OCI-M1 (cell line): ENCODE data around the gene INPP5K.
"Not testable (repeated sequence)": the region's sequence is repeated elsewhere in the genome, so short reads cannot be mapped to it uniquely, and the experiment has no call there.

Source experiments
- DNase-seq: peaks from one replicate; lab custom pipeline; 2025; lab: John Stamatoyannopoulos, UW

INPP5K gene

DNA sequence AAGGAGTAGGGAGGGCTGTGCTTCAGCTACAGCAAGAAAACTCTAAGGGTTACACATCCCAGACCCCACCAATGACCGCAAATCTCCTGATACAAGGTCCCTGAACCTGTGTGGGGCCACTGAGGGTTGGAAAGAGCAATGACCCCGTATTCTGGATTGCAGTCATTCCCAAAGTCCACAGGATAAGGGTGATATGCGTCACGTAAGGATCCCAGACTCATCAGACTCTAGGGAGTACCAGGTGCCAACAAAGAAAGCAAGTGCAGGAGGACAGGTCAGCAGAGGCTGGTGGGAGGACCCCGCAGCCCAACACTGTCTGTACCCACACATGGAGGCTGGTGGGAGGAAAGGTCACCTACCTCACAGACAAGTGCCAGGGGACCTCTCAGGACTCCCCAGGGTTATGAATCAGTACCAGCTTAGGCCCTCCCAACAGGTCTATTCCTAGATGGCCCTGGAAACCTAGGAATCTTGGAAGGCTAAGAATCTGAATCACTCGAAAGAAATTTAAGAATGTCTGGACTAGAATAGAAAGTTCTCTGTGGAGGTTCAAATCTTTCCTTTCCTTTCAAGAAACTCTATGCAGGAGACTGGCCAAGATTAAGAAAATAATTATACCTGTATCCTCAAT lies 30.0 kb upstream of the INPP5K start:
- DNase-seq, result no peak

GRCh38 chr17:1545618-1546017 lies 29.2 kb upstream of the INPP5K start:
- no peak for DNase-seq

DNA sequence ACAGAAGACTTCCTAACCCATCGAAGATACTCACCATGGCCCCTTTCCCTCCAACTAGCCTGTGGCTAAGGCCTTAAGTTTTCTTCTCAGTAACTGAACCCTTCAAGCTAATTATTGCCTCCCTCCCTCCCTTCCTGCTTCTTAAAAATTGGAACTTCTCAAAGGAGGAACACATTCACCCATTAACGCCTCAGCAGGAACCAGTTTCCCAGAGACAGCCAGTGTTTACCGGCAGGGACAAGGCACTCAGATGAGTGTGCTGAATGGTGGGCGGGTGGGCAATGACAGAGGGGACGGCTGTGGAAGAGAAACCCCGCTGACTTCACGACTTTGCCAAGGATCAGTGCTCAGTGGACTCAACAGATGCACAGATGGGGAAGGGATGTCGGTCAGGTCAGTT lies 25.9 kb upstream of the INPP5K start:
- no peak for DNase-seq

DNA sequence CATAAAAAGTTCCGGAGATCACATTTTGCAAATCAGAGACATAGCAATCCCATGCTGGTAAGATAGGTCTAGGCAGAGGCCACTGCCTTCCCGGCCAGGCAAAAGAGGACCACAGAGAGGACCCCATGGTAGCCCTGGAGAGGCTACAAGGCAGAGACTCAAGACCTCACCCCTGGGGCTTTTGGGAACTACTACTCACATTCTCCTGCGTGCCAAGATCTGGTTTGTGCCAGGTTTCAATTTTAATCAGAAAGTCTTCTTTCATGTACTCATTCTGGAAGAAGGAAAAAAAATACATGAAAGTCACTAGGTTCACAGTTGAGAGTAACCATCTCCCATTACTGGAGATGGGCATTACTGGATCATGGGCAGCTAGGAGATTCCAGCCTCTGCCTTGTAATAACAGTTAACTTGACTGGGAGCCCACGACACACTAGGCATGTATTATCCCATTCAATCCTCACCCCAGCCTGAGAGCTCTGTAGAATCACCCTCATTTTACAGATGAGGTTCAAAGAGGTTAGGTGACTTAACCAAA lies 25.0 kb upstream of the INPP5K start:
- no peak for DNase-seq

DNA sequence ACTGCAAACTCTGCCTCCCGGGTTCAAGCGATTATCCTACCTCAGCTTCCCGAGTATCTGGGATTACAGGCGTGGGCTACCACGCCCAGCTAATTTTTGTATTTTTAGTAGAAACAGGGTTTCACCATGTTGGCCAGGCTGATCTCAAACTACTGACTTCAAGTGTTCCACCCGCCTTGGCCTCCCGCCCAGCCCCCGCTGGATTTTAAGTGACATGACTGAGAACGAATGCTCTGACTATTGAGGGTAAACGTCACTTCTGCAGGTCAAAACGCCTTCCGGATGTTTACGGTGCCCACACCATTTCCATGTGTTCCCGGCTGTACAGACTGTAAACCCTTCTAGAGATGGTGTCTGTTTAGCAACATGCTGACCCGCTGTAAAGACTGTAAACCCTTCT lies 23.4 kb upstream of the INPP5K start:
- no peak for DNase-seq

DNA sequence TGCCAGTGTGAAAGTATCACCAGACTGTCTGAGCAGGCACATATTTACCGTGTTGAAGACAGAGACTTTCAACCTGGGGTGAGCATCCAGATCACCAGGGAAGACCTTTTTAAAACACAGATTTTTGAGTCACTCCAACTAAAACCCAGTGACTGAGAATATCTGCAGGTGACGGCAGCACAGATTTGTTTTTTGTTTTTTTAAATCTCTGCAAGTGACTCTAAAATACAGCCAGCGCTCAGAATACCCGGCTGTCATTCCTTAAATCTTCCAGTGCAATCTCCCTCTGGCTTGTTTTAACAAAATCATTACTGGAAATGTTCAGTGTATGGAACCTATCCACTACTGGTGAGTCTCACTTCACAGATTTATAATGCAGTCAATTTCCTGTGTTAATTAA lies 19.3 kb upstream of the INPP5K start:
- DNase-seq, result no peak

DNA sequence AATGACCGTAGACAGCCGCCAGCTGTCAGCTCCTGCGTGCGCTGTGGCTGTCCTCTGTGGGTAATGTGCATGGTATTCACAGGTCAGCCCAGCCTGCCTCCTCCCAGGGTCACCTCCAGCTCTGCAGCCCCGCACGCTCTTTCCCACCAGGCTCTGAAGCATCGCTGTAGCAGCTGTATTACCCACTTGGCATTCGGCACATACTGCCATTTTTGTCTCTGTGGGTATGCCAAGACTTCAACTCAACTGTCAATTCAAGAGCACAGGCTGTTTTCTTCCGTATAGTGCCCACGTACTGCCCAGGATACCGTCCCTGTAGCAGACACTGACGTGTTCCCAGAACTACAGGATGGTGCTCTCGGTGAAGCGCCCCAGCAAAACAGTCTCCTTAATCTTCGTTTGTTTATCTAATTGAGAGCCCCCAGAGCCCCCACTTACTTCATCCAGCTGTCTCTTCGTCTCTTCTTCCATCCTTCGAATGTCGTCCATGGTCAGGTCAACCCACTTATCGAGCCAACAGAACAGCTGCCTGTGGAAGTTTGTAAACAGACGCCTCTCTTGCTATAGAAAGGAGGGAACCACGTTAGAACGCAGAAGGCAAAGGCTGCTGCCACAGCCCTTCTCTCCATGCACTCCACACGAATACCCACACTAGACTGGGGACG lies 17.4 kb upstream of the INPP5K start:
- no peak for DNase-seq

DNA sequence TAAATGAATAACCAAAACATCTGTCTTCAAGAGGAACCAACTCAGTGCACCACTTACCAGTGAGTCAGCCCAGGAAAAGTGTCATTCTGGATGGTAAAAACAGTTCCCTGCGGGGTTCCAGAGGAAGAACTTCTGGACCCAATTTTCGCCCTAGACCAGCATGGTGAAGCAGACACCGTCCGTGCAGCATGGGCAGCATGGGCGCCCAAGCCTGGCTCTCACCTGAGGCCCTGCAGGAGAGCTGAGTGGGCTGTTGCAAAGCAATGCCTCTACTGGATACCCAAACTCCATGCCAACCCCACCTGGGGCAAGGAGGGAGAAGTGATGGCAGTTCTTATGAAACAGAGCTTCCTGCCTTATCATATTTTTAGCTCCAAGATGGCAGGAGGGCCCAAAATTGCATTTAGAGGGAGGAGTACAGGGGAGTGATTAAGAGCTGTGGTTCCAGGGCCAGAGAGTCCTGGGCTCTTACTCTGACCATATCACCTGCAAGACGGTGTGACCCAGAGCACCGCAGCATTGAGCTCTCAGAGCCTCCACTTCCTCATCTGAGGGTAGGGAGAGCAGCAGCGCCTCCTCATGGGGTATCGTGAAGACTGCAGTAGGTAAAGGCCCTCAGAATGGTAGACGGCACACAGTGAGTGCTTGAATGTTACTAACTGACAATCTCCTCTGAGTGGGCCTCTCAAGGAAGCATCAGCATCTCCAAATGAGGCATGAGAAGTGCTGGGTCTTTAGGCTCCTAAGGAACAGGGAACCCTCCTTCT lies 16.6 kb upstream of the INPP5K start:
- DNase-seq, result peak; percentile 69

DNA sequence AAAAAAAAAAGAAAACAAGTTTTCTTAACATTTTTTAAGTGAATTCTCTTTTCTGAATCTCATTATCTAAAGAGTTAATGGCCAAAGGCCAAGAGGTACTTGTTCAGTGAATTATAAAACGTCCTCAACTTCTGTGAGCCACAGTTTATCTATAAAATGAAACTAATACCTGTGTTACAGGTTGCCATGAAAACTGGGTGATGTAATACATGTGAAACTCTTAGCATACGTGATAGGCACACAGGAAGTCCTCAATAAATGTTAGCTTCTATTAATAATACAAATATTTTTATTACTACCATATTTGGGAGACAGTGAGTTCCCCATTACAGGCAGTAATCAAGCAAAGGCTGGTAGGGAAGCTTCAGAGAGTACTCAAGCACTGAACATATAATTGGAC lies 13.5 kb upstream of the INPP5K start:
- peak; percentile 2 for DNase-seq

DNA sequence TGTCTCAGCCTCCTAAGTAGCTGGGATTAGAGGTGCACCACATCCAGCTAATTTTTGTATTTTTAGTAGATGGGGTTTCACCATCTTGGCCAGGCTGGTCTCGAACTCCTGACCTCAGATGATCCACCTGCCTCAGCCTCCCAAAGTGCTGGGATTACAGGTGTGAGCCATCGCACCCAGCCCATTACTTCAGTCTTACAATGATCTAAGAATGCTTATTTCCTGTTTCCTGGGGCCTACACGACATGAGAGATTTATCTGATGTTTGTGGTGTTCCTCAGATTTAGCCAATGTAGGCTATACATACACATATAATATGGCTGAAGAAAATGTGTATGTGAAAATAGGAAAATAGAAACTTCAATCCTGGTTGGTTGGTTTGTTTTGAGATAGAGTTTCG lies 10.5 kb upstream of the INPP5K start:
- peak; percentile 29 for DNase-seq

DNA sequence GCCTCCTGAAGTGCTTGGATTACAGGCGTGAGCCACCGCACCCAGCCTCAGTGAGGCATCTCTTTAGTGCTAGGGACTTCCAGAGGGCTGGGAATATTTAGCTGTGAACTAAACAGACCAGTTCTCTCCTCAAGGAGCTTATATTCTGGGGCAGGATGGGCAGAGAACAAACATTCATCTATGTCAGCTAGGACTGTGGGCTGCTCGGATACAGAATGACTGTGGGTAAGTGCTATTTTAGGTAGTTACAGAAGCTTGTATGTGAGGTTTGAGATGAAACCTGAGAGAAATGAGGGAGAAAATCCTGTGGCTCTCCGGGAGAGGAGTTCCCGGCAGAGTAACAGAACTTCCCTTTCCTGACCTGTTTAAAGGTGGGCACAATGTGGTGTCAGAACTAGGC lies 6.2 kb upstream of the INPP5K start:
- no peak for DNase-seq

DNA sequence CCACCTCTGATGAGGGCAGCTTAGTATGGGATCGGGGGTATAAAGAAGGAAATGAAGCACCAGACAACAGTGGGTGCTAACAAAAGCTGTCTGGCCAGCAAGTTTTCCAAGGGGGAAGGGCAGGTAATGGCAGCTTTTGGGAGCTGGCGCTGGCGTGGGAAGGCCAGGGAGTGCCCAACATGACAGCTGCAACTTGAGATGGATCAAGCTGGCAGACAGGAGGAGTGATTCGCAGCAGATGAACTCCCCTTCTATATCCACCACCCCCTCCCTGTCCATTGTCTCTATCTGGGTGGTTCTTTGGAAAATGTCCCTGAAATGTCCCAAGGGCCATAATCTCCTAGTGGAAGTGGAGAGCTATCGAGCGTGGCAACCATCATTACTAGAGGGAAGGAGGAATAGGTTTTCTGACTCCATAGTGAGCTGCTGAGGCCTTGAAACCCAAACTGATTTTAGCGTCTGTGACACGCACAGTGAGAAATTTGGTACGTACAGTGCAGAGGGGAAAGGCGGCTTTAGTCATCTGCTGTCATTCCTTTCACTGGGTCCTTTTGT lies 4.8 kb upstream of the INPP5K start:
- no peak for DNase-seq

GRCh38 chr17:1519678-1520077 lies 3.3 kb upstream of the INPP5K start:
- DNase-seq, result no peak

DNA sequence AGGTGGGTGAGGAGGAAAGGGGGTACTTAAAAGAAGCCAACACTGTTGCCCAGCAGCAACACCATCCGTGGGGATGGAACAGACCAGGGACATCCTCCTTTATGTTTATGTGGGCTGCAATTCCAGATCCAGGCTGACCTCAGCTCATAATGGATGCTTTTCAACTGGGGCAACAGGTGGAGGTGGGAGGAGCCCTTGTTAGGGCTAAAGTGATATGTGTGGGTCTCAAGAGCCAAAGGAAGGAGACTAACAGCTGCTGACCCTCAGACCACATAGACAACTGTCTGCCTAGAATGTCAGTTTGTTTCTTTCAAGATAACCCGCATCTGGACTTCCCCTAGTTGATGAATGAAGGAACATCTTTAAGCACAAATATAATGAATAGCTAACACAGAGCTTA lies 2.0 kb upstream of the INPP5K start:
- DNase-seq, result no peak

- peak; percentile 84 for DNase-seq
Measured at GRCh38 chr17:1515640-1516387, 598 bp downstream of the INPP5K start.

- DNase-seq, result no peak
Measured at GRCh38 chr17:1512351-1512750, 4.1 kb downstream of the INPP5K start.

DNA sequence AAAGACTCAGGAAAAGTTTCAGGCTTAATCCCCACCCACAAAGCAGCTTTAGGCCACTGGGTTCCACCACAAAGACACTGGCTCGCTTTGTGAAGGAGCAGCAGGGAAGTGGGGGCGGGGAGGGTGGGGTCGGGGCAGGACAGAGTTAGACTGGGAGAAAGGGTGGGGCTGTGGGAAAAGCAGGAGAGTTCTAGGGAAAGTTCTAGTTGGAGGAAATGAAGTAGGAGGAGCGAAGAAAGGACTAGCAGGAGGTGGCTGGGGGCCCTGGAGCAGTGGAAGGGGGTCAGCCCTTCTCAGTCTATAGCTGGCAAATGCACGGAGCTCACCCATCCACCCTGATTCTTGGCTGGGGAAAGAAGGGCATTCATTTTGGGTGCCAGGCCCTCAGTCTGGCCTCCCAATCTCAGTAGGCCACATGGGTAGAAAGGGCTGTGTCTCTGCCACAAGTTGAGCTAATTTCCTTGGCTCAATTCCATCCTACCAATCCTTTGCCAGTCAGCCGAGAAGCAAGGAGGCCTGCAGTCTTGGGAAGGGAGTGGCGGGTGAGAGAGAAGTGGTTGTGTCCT lies 4.6 kb downstream of the INPP5K start:
- no peak for DNase-seq

DNA sequence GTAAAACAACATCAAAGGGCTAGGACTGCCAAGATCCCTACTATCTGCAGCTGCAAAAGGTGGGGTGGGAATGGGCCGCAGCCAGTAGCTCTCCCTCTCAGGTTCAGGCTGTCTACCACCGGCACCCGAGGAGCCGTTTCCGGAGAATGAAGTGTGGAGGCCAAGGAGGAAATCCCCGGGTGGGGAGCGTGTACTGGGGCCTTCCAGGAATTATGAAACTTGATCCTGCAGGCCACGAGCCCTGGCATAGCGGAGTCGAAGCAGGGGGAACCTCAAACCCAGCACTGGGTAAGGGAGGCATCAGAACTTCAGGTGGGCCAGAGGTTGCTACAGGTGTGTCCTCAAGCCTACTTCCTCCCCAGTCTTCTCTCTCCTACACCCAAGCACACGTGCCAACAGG lies 5.1 kb downstream of the INPP5K start:
- DNase-seq, result no peak

- no peak for DNase-seq
Measured at GRCh38 chr17:1509290-1509881, 7.0 kb downstream of the INPP5K start.

DNA sequence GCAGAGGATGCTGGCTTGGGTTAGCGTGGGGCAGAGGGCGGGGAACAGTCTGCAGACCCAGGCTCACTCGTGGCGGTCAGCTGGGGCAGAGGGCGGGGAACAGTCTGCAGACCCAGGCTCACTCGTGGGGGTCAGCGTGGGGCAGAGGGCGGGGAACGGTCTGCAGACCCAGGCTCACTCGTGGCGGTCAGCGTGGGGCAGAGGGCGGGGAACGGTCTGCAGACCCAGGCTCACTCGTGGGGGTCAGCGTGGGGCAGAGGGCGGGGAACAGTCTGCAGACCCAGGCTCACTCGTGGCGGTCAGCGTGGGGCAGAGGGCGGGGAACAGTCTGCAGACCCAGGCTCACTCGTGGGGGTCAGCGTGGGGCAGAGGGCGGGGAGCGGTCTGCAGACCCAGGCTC lies 7.7 kb downstream of the INPP5K start:
- DNase-seq, result not testable (repeated sequence)

DNA sequence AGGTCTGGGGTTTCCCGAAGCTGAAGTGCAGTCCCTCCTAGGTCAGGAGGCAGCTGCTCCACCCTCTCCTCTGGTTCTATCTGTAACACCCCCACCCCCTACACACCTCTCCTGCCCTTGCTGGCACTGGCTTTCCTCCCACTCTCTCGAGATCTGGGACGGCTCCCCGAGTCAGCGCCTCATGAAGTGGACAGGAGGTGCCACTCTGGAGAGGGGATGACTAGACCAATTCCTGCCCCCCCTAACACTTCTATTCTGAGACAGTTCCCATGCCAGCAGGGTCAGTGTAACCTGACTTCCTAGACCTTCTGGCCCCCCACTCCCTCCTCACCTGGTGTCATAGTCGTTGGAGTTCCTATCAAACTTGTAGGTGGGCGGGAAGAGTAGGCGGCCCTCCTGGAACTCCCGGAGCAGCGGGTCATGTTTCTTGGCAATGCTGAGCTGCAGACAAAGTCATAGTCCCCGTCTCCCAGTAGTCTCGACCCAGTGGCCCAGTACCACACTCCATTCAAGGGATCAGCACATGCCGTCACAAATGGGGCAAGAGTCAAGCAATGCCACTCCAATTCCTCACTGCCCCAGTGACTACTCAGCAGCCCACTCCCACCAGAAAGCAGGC lies 9.7 kb downstream of the INPP5K start:
- no peak for DNase-seq
